HCT116 (cell line): ENCODE results near the gene KRTAP5-2. TPM values are rescaled to one million over a fixed set of nuclear protein-coding genes. Genes with fewer than 3 reads are reported as not detected.

Experiments used
- ATAC-seq: fragments of 200-7000 bp; cut with Tn5 transposase; 2 replicates; pipeline ENCODE4 v1.9.1; 2020; ENCODE audit warnings: mild to moderate bottlenecking, moderate library complexity
- BruUV-seq: library from RNA; stranded (reverse); fragments of 400-500 nt; replicated peaks from 2 replicates; lab custom pipeline; 2021; lab: Mats Ljungman, UMichigan
- CTCF ChIA-PET: fragments of 300-600 bp; sonication (Branson Sonifier 250); formaldehyde crosslinking; loops from one replicate; lab custom pipeline; 2021; ENCODE audit warnings: antibody characterized with exemption; lab: Charles Lee
- POLR2A ChIA-PET: fragments of 300-600, 350-600 bp; sonication (Branson Sonifier 250); formaldehyde crosslinking; loops from one replicate; lab custom pipeline; 2021; ENCODE audit warnings: antibody characterized with exemption; lab: Charles Lee
- RAD21 ChIA-PET, 2 experiments: fragments of 300-600 bp; sonication (Branson Sonifier 250); formaldehyde crosslinking; loops; one replicate each; lab custom pipeline; 2023; ENCODE audit warnings: low total read pairs in 2 of 2; ENCODE audit not compliant: uncharacterized antibody in 2 of 2, unreplicated experiment in 2 of 2, low non-redundant PET in 1 of 2; lab: Charles Lee
- DNase-seq: peaks from one replicate; pipeline ENCODE4 v3.0.0-alpha.2; 2010; ENCODE audit warnings: low read depth, low spot score
- H2AFZ ChIP-seq: fragments of 200-600 bp; shearing (Covaris generic), sonication (generic); 2 replicates; pipeline ENCODE4 v1.6.1; 2017; ENCODE audit warnings: low read depth, mixed run types, mixed read lengths, antibody characterized with exemption, low read length; ENCODE audit not compliant: poor library complexity, severe bottlenecking
- H3K27ac ChIP-seq: 2 replicates; pipeline ENCODE4 v1.5.1; 2012; ENCODE audit warnings: low read depth, low read length
- H3K27me3 ChIP-seq: fragments of 200-600 bp; sonication (generic); 2 replicates; pipeline ENCODE4 v1.6.1; 2016; ENCODE audit warnings: mixed run types, low read length, mixed read lengths; ENCODE audit not compliant: insufficient read depth
- H3K36me3 ChIP-seq, 2 experiments: fragments of 200-500 bp in 1 of 2; fragments of 200-600 bp in 1 of 2; sonication (Bioruptor generic) in 1 of 2; sonication (generic) in 1 of 2; 2 replicates each; pipeline versions ENCODE4 v1.5.1 to v1.6.1; 2014 to 2016; ENCODE audit warnings: low read length in 2 of 2, inconsistent platforms in 1 of 2, mixed read lengths in 1 of 2, mixed run types in 1 of 2; ENCODE audit not compliant: insufficient read depth in 2 of 2, control insufficient read depth in 1 of 2
- H3K4me1 ChIP-seq, 2 experiments: fragments of 200-600 bp in 1 of 2; sonication (generic) in 1 of 2; 2 replicates each; pipeline versions ENCODE4 v1.5.1 to v1.6.1; 2012 to 2017; ENCODE audit warnings: low read length in 2 of 2, inconsistent platforms in 1 of 2, mild to moderate bottlenecking in 1 of 2, mixed read lengths in 1 of 2, mixed run types in 1 of 2, moderate library complexity in 1 of 2; ENCODE audit not compliant: insufficient read depth in 2 of 2, control insufficient read depth in 1 of 2
- H3K4me2 ChIP-seq: fragments of 200-600 bp; sonication (generic); 2 replicates; pipeline ENCODE4 v1.6.1; 2017; ENCODE audit warnings: mixed run types, low read length, mixed read lengths
- H3K4me3 ChIP-seq, 2 experiments: fragments of 200-600 bp in 1 of 2; sonication (generic) in 1 of 2; replicated peaks in 1 of 2; 2 replicates each; pipeline ENCODE4 v1.5.1; 2011 to 2016; ENCODE audit warnings: low read length in 2 of 2, control low read depth in 1 of 2, low read depth in 1 of 2, mild to moderate bottlenecking in 1 of 2, mixed read lengths in 1 of 2, mixed run types in 1 of 2
- H3K79me2 ChIP-seq: fragments of 200-600 bp; sonication (generic); 2 replicates; pipeline ENCODE4 v1.6.1; 2017; ENCODE audit warnings: mild to moderate bottlenecking, mixed run types, low read length, moderate library complexity, mixed read lengths; ENCODE audit not compliant: insufficient read depth
- H3K9ac ChIP-seq: fragments of 200-600 bp; sonication (generic); 2 replicates; pipeline ENCODE4 v1.6.1; 2016; ENCODE audit warnings: low read length, mixed read lengths
- H3K9me2 ChIP-seq: fragments of 200-600 bp; sonication (generic), shearing (Covaris generic); 2 replicates; pipeline ENCODE4 v1.6.1; 2017; ENCODE audit warnings: mixed run types, mild to moderate bottlenecking, moderate library complexity; ENCODE audit not compliant: insufficient read depth
- H3K9me3 ChIP-seq, 2 experiments: fragments of 200-500 bp in 1 of 2; fragments of 200-600 bp in 1 of 2; sonication (Bioruptor generic) in 1 of 2; sonication (generic) in 1 of 2; 2 replicates each; pipeline ENCODE4 v1.6.1; 2014 to 2017; ENCODE audit warnings: low read length in 2 of 2, mixed read lengths in 2 of 2, inconsistent platforms in 1 of 2, low read depth in 1 of 2, mild to moderate bottlenecking in 1 of 2, mixed run types in 1 of 2, moderate library complexity in 1 of 2; ENCODE audit not compliant: control insufficient read depth in 1 of 2, insufficient read depth in 1 of 2
- H4K20me1 ChIP-seq: fragments of 200-600 bp; sonication (generic), shearing (Covaris generic); 2 replicates; pipeline ENCODE4 v1.6.1; 2017; ENCODE audit warnings: mixed run types, mild to moderate bottlenecking, moderate library complexity; ENCODE audit not compliant: insufficient read depth
- ATF3 ChIP-seq: IDR thresholded peaks from 2 replicates; pipeline ENCODE4 v1.6.1; 2012
- CBX3 ChIP-seq: IDR thresholded peaks from 2 replicates; pipeline ENCODE4 v1.6.1; 2012; ENCODE audit warnings: low read depth
- CEBPB ChIP-seq: IDR thresholded peaks from 2 replicates; pipeline ENCODE4 v1.6.1; 2012; ENCODE audit warnings: low read depth
- EGR1 ChIP-seq: IDR thresholded peaks from 2 replicates; pipeline ENCODE4 v1.6.1; 2012; ENCODE audit warnings: low read depth
- ELF1 ChIP-seq: IDR thresholded peaks from 2 replicates; pipeline ENCODE4 v1.6.1; 2012; ENCODE audit warnings: low read depth, borderline replicate concordance
- EZH2 ChIP-seq: fragments of 200-600 bp; sonication (generic); IDR thresholded peaks from 2 replicates; pipeline ENCODE4 v1.6.1; 2017; ENCODE audit warnings: antibody characterized with exemption, mixed run types
- FOSL1 ChIP-seq: IDR thresholded peaks from 2 replicates; pipeline ENCODE4 v1.6.1; 2012; ENCODE audit warnings: low read depth
- JUND ChIP-seq: IDR thresholded peaks from 2 replicates; pipeline ENCODE4 v1.6.1; 2012
- MAX ChIP-seq: IDR thresholded peaks from 2 replicates; pipeline ENCODE4 v1.6.1; 2012
- POLR2A ChIP-seq: IDR thresholded peaks from 2 replicates; pipeline ENCODE4 v1.7.0; 2011; ENCODE audit warnings: borderline replicate concordance; ENCODE audit not compliant: insufficient read depth, insufficient read length; ENCODE audit errors: extremely low read depth
- POLR2AphosphoS5 ChIP-seq: IDR thresholded peaks from 2 replicates; pipeline ENCODE4 v1.6.1; 2011; ENCODE audit warnings: mild to moderate bottlenecking, low read depth, low read length, moderate library complexity
- RAD21 ChIP-seq: IDR thresholded peaks from 2 replicates; pipeline ENCODE4 v1.6.1; 2012; ENCODE audit warnings: low read depth, mild to moderate bottlenecking
- SIN3A ChIP-seq: IDR thresholded peaks from 2 replicates; pipeline ENCODE4 v1.6.1; 2012; ENCODE audit warnings: low read depth
- SP1 ChIP-seq: IDR thresholded peaks from 2 replicates; pipeline ENCODE4 v1.6.1; 2012; ENCODE audit warnings: low read depth
- TCF7L2 ChIP-seq: IDR thresholded peaks from 2 replicates; pipeline ENCODE4 v1.7.0; 2011; ENCODE audit warnings: borderline replicate concordance, inconsistent platforms; ENCODE audit not compliant: insufficient read depth, insufficient read length; ENCODE audit errors: extremely low read depth
- YY1 ChIP-seq: IDR thresholded peaks from 2 replicates; pipeline ENCODE4 v1.6.1; 2011; ENCODE audit warnings: low read length, low read depth, moderate library complexity, mild to moderate bottlenecking; ENCODE audit not compliant: insufficient replicate concordance; ENCODE audit errors: extremely low read depth
- ZBTB33 ChIP-seq: IDR thresholded peaks from 2 replicates; pipeline ENCODE4 v1.6.1; 2011; ENCODE audit warnings: mild to moderate bottlenecking, low read length, moderate library complexity; ENCODE audit not compliant: insufficient replicate concordance; ENCODE audit errors: extremely low read depth
- ZFX ChIP-seq: fragments of 450-650 bp; IDR thresholded peaks from 2 replicates; pipeline ENCODE4 v1.6.1; 2017
- ZNF274 ChIP-seq: fragments of 200-500 bp; sonication (Bioruptor generic); IDR thresholded peaks from 2 replicates; pipeline ENCODE4 v1.6.1; 2014; ENCODE audit warnings: mild to moderate bottlenecking, low read depth, low read length, inconsistent platforms
- intact Hi-C: fragments of 100-400 bp; cut with micrococcal nuclease; formaldehyde crosslinking; loops from 2 replicates; pipeline ENCODE4 v1.10.0; 2022
- total RNA-seq: library from RNA; stranded (reverse); gene quantifications from one replicate; pipeline ENCODE4 v1.2.1, GENCODE V29; 2021; ENCODE audit not compliant: unreplicated experiment

KRTAP5-2 gene
- total RNA-seq, 1 experiment from 2014 or later = not detected

GRCh38 chr11:1642288-1643145 lies 44.4 kb upstream of the KRTAP5-2 start:
- Histone ChIP-seq H3K9ac (no peak overlapping the region), H3K27me3 (no peaks in the 10 kb centered on the region)
- ChIA-PET POLR2A (no interaction called here), RAD21 (no interaction called here)
- no peak for DNase-seq
- intact Hi-C loops = no loop called here
- TF ChIP-seq CEBPB (no peak), ZFX (no peak), RAD21 (no peak), ZBTB33 (no peak), POLR2A (no peak), SIN3A (no peak), EZH2 (no peak), JUND (no peak), YY1 (no peak), FOSL1 (no peak), POLR2AphosphoS5 (no peak), SP1 (no peak), EGR1 (no peak), ZNF274 (no peak), TCF7L2 (no peak), CBX3 (no peak), MAX (no peak), ELF1 (no peak), ATF3 (no peak)
- TF ChIP-seq, all 23 proteins: peak for 0
- H3K4me1 ChIP-seq = peaks cover 0 to 9% of the 10 kb centered on the region in 2 experiments; a peak in 1 of 4 replicates
- no peaks in the 10 kb centered on the region for H3K79me2 ChIP-seq
- BruUV-seq = no TSS peak
- no peaks in the 10 kb centered on the region for H3K9me3 ChIP-seq
- H3K27ac ChIP-seq = no peak overlapping the region
- CTCF ChIA-PET = no interaction called here
- H3K4me2 ChIP-seq = no peak overlapping the region
- no peaks in the 10 kb centered on the region for H3K9me2 ChIP-seq
- H3K36me3 ChIP-seq = no peaks in the 10 kb centered on the region
- no peaks in the 10 kb centered on the region for H4K20me1 ChIP-seq
- H3K4me3 ChIP-seq = no peak overlapping the region
- H2AFZ ChIP-seq = no peak overlapping the region
- ATAC-seq = no peak
